ENCODE results near the gene VPS13D.
"Not testable (repeated sequence)": the region's sequence is repeated elsewhere in the genome, so short reads cannot be mapped to it uniquely, and the experiment has no call there.

Gene VPS13D

DNA sequence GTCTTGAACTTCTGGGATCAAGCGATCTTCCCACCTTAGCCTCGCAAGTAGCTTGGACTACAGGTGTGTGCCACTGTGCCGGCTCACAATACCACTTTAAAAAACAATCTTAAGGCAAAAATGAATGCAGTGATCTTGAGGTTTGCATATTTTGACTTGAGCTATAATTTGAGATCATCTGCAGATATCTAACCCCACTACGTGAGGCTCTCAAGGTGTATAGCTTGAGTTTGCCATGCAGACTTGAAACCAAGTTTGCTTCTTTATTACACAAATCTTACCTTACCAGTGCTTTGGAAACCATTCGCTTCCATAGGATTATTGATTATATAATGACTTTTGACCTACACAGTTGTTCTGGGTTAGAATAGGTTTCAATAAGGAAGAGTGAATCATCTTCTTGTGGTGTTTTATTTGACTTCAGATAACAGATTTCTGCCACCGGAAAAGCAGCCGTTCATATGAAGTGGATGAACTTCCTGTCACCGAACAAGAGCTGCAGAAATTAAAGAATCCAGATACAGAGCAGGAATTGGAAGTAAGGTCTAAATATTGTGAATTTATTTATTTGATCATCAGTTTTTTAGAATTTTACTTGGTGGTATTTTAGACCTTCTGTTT is 155.1 kb downstream of the VPS13D start:
- no peak for DNase-seq (ENCODE audit: low read depth)
- TF ChIP-seq, protein P1, sequence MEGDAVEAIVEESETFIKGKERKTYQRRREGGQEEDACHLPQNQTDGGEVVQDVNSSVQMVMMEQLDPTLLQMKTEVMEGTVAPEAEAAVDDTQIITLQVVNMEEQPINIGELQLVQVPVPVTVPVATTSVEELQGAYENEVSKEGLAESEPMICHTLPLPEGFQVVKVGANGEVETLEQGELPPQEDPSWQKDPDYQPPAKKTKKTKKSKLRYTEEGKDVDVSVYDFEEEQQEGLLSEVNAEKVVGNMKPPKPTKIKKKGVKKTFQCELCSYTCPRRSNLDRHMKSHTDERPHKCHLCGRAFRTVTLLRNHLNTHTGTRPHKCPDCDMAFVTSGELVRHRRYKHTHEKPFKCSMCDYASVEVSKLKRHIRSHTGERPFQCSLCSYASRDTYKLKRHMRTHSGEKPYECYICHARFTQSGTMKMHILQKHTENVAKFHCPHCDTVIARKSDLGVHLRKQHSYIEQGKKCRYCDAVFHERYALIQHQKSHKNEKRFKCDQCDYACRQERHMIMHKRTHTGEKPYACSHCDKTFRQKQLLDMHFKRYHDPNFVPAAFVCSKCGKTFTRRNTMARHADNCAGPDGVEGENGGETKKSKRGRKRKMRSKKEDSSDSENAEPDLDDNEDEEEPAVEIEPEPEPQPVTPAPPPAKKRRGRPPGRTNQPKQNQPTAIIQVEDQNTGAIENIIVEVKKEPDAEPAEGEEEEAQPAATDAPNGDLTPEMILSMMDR (IDR thresholded peaks at IDR 0.05; ENCODE audit: low read depth, low read length) = no peak
- TF ChIP-seq, protein P2, sequence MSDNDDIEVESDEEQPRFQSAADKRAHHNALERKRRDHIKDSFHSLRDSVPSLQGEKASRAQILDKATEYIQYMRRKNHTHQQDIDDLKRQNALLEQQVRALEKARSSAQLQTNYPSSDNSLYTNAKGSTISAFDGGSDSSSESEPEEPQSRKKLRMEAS (IDR thresholded peaks at IDR 0.05; ENCODE audit: low read depth, low read length) = no peak
- TF ChIP-seq POLR2A (IDR thresholded peaks at IDR 0.05; ENCODE audit: extremely low read depth, insufficient read length) = no peak
- no peak for TF ChIP-seq MYC (IDR thresholded peaks at IDR 0.05; ENCODE audit: low read depth, low read length)
- H3K4me3 ChIP-seq (ENCODE audit: low read depth, low read length) = no peak overlapping the region

DNA sequence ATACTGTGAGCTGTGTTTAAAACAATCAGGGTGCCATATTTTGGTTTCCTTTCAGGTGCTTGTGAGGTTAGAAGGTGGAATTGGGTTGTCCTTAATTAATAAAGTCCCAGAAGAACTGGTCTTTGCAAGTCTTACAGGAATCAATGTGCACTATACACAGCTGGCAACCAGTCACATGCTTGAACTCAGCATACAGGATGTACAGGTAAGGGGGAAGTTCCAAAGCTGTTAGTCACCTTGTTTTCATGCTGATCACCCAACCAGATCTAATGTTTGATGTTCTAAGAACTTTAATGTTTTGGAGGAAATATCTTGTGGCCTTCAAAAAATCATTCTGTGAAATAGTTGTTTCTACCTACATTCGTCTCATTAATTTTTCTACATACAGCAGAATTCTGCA is 156.3 kb downstream of the VPS13D start:
- TF ChIP-seq, protein P2 (IDR thresholded peaks at IDR 0.05; ENCODE audit: low read depth, low read length) = no peak
- TF ChIP-seq POLR2A (IDR thresholded peaks at IDR 0.05; ENCODE audit: extremely low read depth, insufficient read length) (no peak), MYC (IDR thresholded peaks at IDR 0.05; ENCODE audit: low read depth, low read length) (no peak)
- TF ChIP-seq, protein P1 (IDR thresholded peaks at IDR 0.05; ENCODE audit: low read depth, low read length) = no peak
- no peak for DNase-seq (ENCODE audit: low read depth)
- H3K4me3 ChIP-seq (ENCODE audit: low read depth, low read length) = no peak overlapping the region

DNA sequence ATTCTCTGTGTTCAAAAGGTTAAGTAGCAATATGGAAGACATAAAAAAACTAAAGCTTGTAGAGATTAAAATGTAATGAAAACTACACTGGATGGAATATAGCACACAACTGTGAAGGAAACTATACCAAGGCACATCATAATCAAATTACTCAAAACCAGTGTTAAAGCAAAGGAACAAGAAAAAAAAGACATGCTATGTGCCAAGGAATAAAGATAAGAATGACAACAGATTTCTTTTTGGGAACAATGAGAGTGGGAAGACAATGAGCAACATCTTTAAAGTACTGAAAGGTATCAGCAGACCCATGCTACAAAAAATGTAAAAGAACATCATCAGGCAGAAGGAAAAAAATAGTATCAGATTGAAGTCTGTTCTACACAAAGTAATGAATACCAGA is 157.8 kb downstream of the VPS13D start:
- DNase-seq (ENCODE audit: low read depth) = peak; percentile 10
- no peak for TF ChIP-seq MYC (IDR thresholded peaks at IDR 0.05; ENCODE audit: low read depth, low read length)
- TF ChIP-seq, protein P1 (IDR thresholded peaks at IDR 0.05; ENCODE audit: low read depth, low read length) = no peak
- TF ChIP-seq, protein P2 (IDR thresholded peaks at IDR 0.05; ENCODE audit: low read depth, low read length) = no peak
- no peak for TF ChIP-seq POLR2A (IDR thresholded peaks at IDR 0.05; ENCODE audit: extremely low read depth, insufficient read length)
- H3K4me3 ChIP-seq (ENCODE audit: low read depth, low read length) = no peak overlapping the region

DNA sequence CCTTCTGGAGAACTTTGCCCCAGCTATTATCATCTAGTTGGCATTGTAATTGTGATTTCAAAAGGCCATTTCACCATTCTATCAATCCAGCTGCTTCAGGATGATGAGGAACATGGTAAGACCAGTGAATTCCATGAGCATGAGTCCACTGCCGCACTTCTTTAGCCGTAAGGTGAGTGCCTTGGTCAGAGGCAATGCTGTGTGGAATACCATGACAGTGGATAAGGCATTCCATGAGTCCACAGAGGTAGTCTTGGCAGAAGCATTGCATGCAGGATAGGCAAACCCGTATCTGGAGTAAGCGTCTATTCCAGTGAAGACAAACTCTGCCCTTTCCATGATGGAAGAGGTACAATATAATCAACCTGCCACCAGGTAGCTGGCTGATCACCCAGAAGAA is 160.5 kb downstream of the VPS13D start:
- H3K4me3 ChIP-seq (ENCODE audit: low read depth, low read length); DNase-seq (ENCODE audit: low read depth): not testable (repeated sequence)

DNA sequence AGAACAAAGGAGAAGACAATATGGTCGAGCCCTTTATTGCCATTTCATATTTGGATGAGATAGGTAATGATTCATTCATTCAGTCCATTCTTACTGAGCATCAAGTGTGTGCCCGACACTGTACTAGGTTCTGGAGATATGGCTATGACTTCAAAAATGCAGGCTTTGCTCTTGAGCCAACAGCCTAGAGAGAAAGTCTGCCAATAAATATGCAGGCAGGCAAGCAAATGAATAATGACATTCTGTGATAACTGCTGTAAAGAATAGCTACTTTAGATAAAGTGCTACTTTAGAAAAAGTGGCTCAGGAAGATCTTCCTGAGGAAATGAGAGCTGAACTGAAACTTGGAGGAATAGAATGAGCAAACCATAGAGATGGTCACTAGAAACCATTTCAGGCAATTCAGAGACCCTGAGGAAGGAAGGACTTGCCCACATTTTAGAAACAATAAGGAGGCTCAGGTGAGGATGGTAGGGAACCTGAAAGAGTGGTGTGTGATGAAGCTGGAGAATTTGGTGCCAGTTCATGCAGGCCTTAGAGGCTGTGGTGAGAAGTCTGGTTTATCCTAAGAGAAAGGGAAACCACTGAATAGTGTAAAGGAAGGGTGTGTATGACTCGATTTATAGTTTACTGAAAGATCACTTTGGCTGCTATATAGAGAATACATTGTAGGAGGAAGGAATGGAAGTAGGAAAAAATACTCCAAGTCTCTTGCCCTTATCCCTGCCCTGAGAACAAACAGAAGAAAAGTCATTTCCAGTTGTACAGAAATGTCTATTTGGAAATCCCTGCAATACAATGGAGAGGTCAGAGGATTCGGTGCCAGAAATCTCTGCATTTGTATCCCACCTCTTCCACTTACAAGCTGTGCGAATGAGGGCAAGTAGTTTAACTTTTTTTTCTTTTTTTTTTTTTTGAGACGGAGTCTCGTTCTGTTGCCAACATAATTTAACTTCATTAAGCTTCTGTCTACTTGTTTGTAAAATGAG is 167.9 kb downstream of the VPS13D start:
- TF ChIP-seq, protein P2 (IDR thresholded peaks at IDR 0.05; ENCODE audit: low read depth, low read length) = no peak
- TF ChIP-seq MYC (IDR thresholded peaks at IDR 0.05; ENCODE audit: low read depth, low read length) (no peak), POLR2A (IDR thresholded peaks at IDR 0.05; ENCODE audit: extremely low read depth, insufficient read length) (no peak)
- TF ChIP-seq, protein P1 (IDR thresholded peaks at IDR 0.05; ENCODE audit: low read depth, low read length) = no peak
- no peak for DNase-seq (ENCODE audit: low read depth)
- no peak overlapping the region for H3K4me3 ChIP-seq (ENCODE audit: low read depth, low read length)

DNA sequence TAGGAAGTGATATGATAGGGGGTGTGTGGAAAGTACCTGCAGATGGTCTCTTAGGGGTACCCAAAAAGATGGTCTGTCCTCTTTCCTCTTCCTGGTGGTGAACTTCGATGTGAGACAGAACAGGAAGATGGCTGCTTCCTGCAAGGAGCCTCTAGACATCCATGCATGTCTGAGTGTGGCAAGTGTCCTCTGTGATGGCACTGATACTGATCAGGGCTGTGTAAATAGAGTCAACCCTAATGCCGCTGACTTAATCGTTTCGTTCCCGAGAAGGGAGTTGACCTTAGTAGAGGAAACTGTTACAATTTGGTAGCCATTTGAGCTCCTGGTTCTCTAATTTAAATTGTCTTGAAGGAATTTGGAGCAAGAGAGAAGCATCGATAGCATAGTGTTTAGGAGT is 168.6 kb downstream of the VPS13D start:
- no peak overlapping the region for H3K4me3 ChIP-seq (ENCODE audit: low read depth, low read length)
- DNase-seq (ENCODE audit: low read depth) = no peak
- TF ChIP-seq MYC (IDR thresholded peaks at IDR 0.05; ENCODE audit: low read depth, low read length) = no peak
- TF ChIP-seq, protein P2 (IDR thresholded peaks at IDR 0.05; ENCODE audit: low read depth, low read length) = no peak
- TF ChIP-seq, protein P1 (IDR thresholded peaks at IDR 0.05; ENCODE audit: low read depth, low read length) = no peak
- no peak for TF ChIP-seq POLR2A (IDR thresholded peaks at IDR 0.05; ENCODE audit: extremely low read depth, insufficient read length)
